ENCODE data around the gene FAM174C. TPM values are rescaled to one million over a fixed set of nuclear protein-coding genes. Genes with fewer than 3 reads are reported as not detected.

Gene FAM174C
- polyA plus RNA-seq, 4 donors, result 13.3 to 29.7 (median 15.8) TPM

- no peak for DNase-seq (ENCODE audit: low read depth in 4 of 4, low spot score in 3 of 4)
These were observed 3.6 kb upstream of the FAM174C start for GRCh38 chr19:1271528-1272422.

DNA sequence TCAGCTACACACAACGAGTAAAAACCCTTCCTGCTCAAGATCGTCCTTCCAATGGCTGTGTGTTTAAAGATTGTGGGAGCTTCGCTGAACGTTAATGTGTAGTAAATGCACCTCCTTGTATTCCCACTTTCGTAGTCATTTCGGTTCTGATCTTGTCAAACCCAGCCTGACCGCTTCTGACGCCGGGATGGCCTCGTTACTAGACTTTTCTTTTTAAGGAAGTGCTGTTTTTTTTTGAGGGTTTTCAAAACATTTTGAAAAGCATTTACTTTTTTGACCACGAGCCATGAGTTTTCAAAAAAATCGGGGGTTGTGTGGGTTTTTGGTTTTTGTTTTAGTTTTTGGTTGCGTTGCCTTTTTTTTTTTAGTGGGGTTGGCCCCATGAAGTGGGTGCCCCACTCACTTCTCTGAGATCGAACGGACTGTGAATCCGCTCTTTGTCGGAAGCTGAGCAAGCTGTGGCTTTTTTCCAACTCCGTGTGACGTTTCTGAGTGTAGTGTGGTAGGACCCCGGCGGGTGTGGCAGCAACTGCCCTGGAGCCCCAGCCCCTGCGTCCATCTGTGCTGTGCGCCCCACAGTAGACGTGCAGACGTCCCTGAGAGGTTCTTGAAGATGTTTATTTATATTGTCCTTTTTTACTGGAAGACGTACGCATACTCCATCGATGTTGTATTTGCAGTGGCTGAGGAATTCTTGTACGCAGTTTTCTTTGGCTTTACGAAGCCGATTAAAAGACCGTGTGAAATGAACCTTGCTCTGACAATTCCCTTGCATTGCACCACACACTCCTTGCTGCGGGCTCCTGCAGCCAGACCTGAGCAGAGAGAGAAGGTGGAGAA, 2.7 kb upstream of the FAM174C start:
- DNase-seq (ENCODE audit: low read depth in 4 of 4, low spot score in 3 of 4), result no peak

- DNase-seq (ENCODE audit: low read depth in 4 of 4, low spot score in 3 of 4), result no peak
These were observed 1.9 kb upstream of the FAM174C start for GRCh38 chr19:1273263-1274041.

DNA sequence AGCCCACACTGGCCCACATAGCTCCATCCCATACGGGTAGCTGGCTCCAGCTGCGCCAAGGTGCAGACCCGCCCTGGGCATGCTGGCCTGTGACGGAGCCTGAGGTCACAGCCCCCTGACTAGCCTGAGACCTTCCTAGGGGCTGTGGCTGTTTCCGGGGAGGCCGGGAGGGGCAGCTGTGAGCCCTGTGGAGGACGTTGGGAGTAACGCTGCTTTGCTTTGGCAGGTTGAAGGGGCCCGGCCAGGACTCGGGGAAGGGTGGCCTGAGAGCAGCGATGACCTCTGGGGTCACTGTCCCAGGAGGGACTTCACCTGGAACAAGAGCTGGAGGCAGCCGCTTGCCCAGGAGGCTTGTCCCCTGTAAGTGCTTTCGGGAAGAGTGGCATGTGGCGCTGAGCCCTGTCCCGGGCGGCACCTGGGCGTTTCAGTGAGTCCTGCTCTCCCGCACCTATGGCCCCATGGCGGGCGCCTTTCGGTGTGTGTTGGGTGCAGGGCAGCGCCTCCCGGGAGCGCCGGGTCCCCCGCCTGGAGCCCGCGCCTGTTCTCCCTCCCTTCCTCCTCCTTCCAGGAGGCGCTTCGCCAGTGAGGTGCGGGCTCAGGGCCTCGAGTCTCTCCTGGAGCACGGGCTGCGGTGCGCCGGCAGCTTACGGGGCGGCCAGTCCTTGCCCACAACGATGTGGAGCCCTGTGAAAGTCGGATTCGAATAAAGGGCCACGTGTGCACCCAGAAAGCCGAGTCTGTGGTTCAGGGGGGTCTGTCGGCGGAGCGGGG, 1.1 kb upstream of the FAM174C start:
- DNase-seq (ENCODE audit: low read depth in 4 of 4, low spot score in 3 of 4), result no peak

GRCh38 chr19:1274852-1275259, 474 bp upstream of the FAM174C start:
- DNase-seq (ENCODE audit: low read depth in 4 of 4, low spot score in 3 of 4), result no peak

- no peak for DNase-seq (ENCODE audit: low read depth in 4 of 4, low spot score in 3 of 4)
These were observed 772 bp downstream of the FAM174C start for GRCh38 chr19:1275976-1276627.

DNA sequence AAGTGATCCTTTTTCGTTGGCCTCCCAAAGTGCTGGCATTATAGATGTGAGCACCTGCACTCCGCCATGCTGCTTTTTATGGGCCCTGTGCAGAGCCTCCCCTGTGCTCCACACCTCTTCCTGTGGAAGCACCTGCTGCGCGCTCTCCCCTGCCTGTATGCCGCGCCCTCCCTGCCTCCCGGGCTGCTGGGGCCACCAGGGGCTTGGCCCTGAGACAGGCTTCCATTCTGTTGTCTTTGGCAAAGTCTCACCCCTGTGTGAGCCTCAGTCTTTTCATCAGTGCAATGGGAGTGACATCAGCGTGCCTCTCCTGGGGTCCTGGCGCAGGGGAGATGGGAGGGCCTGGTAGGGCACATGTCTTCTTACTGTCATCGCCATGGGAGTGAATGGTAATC, 1.3 kb downstream of the FAM174C start:
- DNase-seq (ENCODE audit: low read depth in 4 of 4, low spot score in 3 of 4), result no peak

- no peak for DNase-seq (ENCODE audit: low read depth in 4 of 4, low spot score in 3 of 4)
These were observed 1.7 kb downstream of the FAM174C start for GRCh38 chr19:1277061-1277460.

DNA sequence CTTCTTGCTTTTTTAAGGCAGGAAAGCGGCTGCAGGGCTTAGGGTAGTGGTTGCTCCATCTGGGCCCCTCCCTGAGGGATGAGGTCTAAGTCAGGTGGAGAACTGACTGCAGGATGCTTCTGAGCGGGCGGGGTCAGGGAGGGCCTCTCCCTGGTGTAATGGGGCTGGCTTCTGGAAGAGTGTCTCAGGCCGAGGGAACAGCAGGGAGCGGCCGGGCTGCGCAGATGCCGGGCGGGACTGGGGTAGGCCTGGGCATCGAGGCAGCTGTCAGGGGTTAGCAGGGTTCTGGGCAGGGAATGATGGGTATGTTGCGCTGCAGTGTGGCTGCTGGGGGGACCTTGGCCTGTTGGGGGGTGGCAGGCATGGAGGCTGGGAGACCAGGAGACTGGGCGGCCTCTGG, 2.7 kb downstream of the FAM174C start:
- DNase-seq (ENCODE audit: low read depth in 4 of 4, low spot score in 3 of 4), result no peak

DNA sequence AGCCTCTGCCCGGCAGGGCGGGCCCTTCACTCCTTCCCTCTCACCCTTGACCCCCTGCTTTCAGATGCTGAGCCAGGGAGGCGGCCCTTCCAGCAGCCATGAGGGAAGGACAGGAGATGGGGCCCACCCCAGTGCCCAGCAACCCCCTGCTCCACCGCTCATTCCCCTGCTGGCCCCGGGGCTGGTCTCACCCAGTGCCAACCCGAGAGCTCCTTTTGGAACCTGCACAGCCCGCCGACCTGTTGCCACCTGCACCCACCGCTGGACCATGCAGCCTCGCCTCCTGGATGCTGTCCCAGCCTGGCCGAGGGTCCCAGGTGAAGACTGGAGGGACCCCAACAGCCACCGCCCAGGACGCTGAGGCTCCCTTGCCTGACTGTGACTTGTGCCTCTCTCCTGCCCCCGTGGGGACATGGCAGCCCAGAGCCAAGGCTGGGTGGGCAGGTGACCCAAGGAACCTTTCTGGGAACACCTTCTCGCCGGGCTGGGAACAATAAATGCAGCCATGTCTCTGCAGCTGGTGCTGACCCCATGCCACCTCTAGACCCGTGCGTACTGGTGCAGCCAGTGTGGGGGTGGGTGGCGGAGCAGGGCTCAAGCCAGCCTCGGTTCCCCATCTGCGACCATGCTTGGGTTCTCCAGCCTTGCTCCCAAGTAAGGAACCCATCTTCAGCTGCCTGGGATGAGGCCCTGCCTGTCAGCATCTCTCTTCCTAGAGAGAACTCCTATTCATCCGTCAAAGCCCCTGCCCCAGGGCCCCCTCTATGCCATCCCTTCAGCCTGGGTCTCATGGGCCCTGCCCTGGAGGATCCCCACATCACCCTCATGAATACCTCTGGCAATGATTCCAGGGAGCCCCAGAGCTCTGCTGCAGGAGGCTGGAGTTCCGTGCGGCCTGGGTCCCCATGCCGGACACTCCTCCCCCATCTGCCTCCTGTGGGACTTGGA, 3.7 kb downstream of the FAM174C start:
- DNase-seq (ENCODE audit: low read depth in 4 of 4, low spot score in 3 of 4), result no peak

DNA sequence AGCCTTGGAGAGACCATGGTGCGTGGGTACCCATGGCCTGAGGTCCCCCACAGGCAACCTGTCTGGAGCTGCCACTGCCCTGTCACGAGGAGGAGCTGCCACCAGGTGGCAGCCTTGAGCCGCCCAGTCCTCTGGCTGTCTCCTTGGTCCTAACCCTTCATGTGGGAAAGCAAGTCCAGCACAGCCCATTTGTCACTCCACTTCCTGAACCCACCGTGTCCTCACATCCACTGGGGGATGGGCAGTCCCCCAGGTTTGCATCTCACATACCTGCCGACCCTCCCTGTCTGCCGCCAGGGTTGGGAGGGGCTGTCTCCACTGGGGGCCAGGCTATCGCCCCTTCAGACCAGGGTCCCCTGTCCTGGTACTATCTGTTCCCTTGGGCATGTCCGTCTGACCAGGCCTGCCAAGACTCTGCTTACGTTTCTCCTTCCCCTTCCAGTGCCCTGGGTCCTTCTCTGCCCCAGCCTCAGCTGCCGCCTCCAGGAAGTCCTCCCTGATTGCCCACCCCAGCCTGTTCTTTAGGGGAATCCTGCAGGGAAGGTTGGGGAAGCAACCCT, 4.5 kb downstream of the FAM174C start:
- DNase-seq (ENCODE audit: low read depth in 4 of 4, low spot score in 3 of 4), result no peak

- DNase-seq (ENCODE audit: low read depth in 4 of 4, low spot score in 3 of 4), result no peak
These were observed 5.6 kb downstream of the FAM174C start for GRCh38 chr19:1280636-1281568.

- no peak for DNase-seq (ENCODE audit: low read depth in 4 of 4, low spot score in 3 of 4)
These were observed 6.4 kb downstream of the FAM174C start for GRCh38 chr19:1281569-1282287.

GRCh38 chr19:1282588-1283206, 7.4 kb downstream of the FAM174C start:
- DNase-seq (ENCODE audit: low read depth in 4 of 4, low spot score in 3 of 4), result no peak

DNA sequence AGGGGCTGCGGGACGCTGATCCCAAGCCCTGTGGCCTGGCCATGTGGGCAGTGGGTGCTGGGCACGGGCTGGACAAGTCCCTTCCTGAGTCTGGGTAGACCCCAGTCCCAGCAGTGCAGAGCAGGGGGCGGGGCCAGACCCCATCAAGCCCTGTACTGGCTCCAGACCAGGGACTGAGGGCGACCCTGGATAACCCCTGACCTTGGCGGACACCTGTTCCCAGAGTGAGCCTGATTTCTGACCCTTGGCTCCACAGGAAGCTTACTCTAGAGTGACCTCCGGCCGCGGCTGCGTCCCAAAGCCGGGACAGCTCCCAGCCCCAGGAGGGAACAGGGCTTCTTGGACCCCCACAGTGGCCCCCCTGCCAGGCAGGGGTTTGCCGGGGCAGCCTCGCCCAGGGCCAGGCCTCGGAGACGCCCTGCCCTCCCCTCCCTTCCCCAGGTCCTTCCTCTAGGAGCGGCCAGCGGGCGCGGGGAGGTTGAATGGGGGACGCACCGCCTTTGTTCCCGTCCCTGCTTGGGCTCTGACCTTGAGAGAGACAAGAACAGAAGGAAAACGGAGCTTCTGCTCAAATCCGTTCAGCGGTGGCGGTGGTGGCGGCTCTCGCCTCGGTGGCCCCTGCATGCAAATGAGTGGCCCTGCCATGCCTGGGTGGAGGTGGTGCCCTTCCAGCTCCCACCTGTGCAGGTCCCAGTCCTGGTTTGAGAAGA, 8.0 kb downstream of the FAM174C start:
- no peak for DNase-seq (ENCODE audit: low read depth in 4 of 4, low spot score in 3 of 4)
